Measurements from ENCODE around the gene LGALS12.
A peak's percentile ranks its signal among the peaks of the same experiment; 100 is the strongest.
"Not testable (repeated sequence)": the region's sequence is repeated elsewhere in the genome, so short reads cannot be mapped to it uniquely, and the experiment has no call there.

LGALS12 gene

DNA sequence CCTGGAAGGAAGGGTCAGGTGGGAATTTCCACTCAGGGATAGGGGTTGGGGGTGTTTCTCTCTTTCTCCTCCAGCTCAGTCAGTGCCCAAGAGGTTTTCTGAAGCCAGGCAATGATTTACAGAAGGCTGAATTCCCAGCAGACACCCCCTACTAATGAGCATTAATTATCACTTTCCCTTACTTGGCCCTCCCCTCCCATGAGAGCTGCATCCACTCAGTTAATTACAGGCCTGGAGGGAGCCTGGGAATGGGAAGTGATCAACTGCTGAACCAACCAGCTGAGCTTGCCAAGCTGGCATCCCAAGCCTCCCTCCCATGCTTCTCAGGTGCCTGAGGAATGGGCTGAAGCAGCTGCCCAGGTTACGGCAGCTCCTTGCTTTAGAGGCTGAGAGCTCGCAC, 992 bp downstream of the LGALS12 start:
- DNase-seq, result no peak

DNA sequence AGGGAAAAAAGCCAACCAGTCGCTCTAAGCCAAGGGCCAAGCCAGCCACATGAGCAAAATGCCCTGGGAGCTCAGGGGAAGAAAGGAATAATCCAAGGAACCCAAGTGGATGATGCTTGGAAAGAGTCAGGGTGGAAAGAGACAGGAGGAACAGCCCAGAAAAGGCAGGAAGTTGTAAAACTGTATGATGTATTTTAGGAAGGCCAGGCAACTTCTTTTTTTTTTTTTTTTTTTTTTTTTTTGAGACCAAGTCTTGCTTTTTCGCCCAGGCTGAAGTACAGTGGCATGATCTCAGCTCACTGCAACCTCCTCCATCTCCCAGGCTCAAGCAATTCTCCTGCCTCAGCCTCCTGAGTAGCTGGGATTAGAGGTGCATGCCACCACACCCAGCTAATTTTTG, 1.6 kb downstream of the LGALS12 start:
- DNase-seq, result no peak

DNA sequence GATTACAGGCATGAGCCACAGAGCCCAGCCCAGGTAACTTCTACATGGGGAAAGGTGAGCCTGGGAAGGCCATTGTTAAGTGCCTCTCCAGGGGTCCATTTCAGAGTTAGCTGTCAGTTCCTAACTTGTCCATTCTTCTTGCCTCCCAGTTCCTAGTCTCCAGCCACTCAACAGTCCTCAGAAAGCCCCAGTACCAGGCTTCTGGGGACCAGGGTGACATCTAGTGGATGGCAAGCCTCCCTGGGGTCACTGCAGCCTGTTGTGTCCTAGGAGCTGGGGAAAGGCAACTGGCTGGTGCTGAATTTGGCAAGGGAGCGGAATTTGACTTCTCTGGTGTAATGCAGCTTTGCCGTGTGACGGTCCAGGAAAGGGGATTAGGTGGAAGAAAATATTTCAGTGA, 2.1 kb downstream of the LGALS12 start:
- DNase-seq, result no peak

DNA sequence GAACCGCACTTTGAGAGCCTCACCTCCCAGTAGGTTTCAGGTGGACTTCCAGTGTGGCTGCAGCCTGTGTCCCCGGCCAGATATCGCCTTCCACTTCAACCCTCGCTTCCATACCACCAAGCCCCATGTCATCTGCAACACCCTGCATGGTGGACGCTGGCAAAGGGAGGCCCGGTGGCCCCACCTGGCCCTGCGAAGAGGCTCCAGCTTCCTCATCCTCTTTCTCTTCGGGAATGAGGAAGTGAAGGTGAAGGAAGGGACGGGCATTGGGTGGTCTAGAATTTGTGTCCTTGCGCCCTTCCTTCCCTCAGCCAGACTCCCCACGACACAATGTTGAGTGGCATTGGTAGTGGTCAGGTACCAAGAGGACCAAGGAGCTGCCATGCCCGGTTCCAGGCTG, 2.9 kb downstream of the LGALS12 start:
- DNase-seq, result no peak

DNA sequence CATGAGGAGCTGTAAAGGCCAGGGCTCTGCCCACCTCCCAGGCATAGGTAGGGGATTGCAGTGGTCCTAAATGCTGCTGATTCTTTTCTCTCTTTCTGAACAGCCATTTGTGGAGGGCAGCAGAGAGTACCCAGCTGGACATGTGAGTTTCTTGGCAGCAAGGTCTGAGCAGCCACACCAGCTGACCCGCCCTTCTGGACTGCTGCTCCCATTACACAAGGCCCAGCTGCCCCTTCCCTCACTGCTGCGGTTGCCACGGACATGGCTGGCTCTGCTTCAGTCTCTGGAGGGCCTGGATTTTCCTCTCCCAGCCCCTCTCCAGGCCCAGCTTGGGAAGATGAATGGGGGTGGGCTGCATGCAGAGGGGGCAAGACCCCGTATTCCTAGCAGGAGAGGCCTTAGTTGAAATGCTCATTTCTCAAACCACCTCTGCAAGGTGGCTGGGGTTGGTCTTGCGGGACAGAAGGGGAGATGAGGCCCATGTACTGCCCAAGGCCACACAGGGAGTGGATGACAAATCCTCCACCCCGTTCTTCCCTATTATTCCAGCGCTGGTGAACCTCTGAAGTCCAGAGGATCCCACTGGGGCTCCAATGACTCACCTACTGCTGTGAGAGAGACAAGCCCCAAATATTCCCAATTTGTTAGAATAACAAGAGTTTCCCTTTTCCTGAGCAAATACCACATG, 4.6 kb downstream of the LGALS12 start:
- DNase-seq, result no peak

DNA sequence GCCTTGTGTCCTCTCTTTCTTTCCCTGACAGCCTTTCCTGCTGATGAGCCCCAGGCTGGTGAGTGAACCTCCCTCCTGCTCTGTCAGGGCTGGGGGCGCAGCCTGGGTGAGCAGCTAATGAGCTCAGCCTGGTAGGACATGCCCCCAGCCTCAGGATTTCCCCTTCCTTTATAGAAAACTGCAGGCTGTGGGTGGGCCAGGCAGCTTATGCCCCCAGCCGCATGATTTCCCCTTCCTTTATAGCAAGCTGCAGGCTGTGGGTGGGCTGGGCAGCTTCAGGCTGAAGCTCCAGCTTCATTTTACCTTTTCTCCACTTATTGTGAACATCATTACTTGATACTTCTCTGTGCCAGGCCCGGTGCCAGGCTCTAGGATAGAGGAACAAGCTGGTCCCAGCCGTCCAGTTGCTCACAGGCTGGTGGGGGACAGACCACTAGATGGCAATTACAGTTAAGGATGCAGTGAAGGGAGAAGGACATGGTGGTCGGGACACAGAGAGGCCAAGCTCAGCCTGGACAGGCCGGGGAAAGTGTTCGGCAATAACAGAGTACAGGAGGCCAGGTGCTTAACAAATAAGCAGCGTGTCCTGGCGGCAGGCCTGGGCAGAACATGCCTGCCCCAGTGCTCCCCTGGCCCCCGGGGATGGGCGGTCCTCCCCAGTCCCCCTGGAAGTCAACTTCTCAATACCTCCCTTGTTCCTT, 5.3 kb downstream of the LGALS12 start:
- DNase-seq, result no peak

DNA sequence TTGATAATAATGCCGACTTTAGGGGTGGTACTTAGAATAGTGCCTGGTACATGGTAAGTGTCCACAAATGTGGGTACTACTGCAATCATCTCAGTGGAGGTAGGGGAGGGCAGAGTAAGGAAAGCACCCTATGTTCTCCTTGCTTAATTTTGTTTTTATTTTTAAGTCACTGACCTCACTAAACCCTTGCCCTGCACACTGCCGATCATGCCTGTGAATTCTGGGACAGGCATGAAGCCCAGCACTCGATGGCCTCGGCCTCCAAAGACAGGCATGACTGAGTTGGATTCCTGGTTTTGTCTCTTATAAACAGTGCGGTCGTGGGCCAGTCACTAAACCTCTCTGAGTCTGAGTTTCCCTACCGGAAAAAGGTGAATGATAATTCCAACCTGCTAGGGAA, 6.9 kb downstream of the LGALS12 start:
- DNase-seq, result no peak

DNA sequence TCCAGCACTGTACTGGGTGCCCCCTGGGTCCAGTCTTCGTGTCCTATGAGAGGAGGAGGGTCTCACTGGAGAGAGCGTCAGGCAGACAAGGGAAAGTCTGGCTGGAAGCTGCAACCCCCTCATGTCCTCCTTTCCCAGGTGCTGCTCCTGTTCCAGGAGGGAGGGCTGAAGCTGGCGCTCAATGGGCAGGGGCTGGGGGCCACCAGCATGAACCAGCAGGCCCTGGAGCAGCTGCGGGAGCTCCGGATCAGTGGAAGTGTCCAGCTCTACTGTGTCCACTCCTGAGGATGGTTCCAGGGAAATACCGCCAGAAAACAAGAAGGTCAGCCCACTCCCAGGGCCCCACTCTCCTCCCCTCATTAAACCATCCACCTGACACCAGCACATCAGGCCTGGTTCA, 10.2 kb downstream of the LGALS12 start:
- no peak for DNase-seq

DNA sequence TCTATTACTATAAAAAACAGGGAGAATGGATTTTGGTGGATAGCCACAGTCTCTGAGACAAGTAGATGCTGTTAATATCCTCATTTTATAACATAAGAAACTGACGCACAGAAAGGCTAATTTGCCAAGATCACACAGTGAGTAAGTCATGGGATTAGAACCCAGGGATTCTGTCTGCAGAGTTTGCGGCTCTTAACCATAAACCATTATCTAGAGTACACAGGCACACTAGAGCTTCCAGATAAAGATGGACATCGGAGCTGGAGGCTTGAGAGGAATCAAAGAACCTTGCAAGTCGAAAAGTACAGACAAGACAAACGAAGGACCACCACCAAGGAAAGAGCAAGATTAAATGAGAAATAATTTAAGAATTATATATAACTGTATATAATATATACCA, 11.3 kb downstream of the LGALS12 start:
- no peak for DNase-seq

DNA sequence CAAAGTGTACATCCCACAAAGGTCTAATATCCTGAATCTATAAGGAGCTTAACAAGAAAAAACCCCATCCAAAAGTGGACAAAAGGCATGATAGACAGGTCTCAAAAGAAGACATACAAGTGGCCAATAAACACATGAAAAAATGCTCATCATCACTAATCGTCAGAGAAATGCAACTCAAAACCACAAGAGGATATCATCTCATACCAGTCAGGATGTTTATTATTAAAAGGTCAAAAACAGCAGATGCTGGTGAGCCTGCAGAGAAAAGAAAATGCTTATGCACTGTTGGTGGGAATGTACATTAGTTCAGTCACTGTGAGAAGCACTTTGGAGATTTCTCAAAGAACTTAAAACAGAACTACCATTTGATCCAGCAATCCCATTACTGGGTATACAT, 12.7 kb downstream of the LGALS12 start:
- DNase-seq, result no peak

DNA sequence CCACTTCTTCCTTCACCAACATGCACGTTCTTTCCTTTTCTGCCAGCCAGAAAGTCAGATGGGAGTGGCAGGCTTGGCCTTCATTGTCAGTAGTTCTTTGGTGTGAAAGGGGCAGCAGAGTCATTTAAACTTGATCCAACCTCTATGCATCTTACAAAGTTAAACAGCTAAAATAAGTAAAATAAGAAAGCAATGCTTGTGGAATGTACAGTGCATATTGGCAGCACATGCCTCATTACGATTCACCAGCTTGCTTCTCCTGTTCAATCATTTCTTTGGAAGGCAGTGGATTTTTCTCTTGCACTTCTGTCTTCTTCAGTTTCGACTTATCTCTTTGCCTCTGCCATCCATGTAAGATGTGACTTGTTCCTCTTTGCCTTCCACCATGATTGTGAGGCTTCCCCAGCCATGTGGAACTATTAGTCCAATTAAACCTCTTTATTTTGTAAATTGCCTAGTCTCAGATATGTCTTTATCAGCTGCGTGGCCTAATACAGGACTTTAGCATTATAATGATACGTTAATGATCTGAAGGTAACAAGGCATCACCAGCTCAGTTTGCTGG, 14.8 kb downstream of the LGALS12 start:
- no peak for DNase-seq

DNA sequence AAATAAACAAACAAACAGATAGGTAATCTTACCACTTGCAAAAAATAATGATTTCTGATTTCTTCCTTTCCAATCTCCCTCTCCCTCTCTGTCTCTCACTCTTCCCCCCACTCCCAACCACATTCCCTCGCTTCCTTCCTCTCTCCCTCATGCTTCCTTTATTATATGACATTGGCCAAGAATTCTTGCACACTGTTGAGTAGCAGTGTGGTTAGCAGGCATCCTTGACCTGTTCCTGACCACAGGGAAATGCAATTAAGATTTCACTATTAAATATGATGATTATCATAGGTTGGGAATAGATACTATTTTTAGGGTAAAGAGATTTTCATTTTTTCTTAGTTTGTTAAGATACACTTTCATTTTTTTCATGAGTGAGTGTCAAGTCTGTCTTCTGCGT, 16.0 kb downstream of the LGALS12 start:
- no peak for DNase-seq

DNA sequence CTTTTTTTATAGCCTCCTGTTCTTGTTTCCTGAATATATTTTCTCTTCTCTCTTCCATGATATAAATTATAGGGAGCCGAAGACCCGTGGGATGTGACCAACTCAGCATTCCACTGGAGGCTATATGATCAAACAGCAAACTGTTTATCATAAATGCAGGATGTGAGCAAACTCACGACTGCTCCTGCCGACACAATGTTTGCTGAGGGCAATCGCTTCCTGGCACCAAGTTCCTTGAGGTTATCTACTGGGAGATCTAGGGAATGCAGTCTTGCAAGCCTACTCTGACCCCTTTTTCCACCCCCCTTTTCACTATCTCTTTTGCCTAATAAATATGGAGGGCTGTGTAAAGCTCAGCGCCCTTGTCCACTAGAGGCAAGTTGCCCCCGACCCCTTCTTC, 17.3 kb downstream of the LGALS12 start:
- no peak for DNase-seq

DNA sequence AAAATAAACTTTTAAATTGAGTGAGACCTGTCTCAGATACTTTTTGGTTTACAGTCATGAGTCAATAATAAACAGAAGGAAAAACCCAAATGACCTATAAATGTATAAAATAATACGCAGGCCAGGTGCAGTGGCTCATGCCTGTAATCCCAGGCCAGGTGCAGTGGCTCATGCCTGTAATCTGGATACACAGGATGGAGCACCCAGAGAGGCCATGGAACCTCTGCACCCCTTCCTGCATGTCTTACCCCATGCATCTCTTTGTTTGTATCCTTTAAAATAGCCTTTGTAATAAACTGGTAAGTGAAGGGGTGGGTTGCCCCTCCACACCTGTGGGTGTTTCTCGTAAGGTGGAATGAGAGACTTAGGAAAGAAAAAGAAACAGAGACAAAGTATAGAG, 21.8 kb downstream of the LGALS12 start:
- no peak for DNase-seq

DNA sequence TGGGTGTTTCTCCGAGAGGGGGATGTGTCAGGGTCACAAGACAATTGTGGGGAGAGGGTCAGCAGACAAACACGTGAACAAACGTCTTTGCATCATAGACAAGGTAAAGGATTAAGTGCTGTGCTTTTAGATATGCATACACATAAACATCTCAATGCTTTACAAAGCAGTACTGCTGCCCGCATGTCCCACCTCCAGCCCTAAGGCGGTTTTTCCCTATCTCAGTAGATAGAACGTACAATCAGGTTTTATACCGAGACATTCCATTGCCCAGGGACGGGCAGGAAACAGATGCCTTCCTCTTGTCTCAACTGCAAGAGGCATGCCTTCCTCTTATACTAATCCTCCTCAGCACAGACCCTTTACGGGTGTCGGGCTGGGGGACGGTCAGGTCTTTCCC, 22.3 kb downstream of the LGALS12 start:
- not testable (repeated sequence) for DNase-seq

DNA sequence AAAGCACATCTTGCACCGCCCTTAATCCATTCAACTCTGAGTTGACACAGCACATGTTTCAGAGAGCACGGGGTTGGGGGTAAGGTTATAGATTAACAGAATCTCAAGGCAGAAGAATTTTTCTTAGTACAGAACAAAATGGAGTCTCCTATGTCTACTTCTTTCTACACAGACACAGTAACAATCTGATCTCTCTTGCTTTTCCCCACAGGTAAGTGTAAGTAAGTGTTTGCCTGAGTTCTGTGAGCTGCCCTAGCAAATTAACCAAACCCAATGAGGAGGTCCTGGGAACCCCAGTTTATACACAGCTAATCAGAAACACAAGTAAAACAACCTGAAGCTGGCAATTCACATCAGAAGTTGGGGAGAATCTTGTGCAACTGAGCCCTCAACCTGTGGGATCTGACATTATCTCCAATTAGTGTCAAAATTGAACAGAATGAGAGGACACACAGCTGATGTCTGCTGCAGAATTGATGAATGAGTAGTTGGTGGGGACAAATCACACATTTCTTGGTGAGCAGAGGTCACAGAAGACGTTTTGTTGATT, 22.9 kb downstream of the LGALS12 start:
- DNase-seq, result not testable (repeated sequence)

DNA sequence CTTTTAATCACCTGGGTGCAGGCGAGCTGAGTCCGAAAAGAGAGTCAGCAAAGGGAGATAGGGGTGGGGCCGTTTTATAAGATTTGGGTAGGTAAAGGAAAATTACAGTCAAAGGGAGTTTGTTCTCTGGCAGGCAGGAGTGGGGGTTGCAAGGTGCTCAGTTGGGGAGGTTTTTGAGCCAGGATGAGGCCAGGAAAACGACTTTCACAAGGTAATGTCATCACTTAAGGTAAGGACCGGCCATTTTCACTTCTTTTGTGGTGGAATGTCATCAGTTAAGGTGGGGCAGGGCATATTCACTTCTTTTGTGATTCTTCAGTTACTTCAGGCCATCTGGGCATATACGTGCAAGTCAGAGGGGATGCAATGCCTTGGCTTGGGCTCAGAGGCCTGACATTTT, 23.5 kb downstream of the LGALS12 start:
- not testable (repeated sequence) for DNase-seq

DNA sequence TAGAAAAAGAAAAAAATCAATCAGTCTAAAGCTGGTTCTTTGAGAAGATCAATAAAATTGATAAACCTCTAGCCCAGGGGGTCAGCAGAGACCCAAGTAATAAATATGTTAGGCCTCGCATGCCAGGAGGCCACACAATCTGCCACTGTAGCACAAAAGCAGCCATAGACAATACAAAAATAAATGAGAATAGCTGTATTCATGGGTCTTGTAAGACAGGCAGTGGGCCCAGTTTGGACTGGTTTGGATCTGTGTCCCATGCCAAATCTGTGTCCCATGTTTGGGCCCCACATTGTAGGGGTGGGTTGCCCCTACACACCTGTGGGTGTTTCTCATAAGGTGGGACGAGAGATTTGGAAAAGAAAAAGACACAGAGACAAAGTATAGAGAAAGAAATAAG, 24.1 kb downstream of the LGALS12 start:
- DNase-seq, result no peak

DNA sequence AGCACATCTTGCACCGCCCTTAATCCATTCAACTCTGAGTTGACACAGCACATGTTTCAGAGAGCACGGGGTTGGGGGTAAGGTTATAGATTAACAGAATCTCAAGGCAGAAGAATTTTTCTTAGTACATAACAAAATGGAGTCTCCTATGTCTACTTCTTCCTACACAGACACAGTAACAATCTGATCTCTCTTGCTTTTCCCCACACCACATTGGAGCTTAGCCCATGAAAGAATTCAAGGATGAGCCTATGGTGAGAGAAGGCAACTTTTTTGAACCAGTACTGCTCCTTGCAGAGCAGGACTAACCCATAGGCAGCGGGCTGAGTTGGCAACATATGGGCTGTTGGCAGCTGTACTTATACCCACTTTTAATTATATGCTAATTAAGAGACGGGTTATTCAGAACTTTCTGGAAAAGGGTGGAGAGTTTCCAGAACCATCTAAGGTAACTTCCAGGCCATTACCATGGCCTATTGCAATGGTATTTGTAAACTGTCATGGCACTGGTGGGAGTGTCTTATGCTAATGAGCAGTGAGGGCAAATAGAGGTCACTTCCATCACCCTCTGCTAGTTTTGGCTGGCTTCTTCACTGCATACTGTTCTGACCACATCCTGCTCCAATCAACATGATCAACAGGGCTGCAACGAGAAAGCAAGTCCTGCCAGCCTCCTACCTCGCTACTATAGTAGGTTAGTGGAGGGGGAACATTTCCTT, 25.3 kb downstream of the LGALS12 start:
- peak; percentile 58 for DNase-seq

DNA sequence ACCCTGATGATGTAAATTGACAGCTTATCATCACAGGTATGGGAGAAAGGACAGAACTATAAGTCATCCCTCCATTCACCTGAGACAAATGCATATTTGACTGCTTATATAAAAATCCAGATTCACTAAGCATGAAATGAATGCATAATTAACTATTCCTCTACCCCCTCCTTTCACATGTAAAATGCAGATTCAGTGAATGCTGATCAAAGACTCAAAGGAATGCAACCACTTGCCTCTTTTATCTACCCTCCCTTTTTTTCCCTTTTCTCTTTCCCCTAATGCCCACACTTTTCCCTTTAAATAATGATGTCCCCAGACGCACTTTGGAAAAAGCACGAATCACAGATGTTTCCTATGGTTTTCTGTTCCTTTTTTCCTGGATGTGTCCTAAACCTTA, 26.2 kb downstream of the LGALS12 start:
- no peak for DNase-seq

DNA sequence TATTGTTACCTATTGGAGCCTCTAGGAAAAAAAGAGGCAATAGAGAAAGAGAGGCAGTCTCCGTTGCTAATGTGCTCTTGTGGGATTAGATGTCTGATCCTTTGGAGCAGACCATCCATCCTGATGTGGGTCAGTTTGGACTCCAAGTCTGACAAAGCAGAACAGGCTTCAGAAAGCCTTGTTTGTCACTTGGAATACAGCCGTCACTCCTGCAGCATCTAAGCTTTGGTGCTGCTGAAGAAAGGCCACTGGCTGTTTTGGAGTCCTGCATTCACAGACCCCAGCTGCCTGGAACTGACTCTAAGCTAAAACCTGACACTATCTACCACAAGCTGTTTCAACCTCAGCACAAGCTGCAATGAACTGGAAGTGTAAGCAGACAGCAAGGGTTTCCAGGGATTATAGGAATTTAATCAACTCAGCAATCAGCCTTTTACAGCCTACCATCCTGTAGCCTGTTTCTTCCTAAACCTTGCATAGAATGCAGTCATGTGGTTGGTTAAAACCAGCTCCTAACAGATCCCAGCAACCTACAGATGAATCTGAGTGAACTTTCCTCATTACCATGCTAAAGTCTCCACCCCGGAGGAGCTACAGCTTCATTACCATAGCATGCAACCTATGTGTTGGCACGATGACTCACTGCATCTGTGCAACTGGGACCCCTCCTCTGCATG, 27.1 kb downstream of the LGALS12 start:
- peak; percentile 51 for DNase-seq

DNA sequence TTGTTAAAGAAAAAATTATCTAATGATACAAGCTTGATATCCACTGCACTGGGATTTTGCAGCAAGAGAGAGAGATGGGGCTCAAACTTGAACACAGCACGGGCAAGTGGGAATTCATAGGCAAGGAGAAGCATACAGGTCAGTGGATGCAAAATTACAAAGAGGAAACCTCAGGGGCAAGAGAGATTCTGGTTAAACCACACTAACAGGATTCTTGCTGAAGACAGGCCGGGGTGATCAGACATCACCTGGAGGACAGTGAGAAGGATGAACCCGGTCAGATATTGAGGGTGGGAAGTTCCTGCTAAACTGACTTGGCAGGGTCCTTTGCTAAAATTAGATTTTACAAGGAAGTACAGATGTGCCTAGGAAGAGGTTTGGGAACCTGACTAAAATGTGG, 28.2 kb downstream of the LGALS12 start:
- no peak for DNase-seq

DNA sequence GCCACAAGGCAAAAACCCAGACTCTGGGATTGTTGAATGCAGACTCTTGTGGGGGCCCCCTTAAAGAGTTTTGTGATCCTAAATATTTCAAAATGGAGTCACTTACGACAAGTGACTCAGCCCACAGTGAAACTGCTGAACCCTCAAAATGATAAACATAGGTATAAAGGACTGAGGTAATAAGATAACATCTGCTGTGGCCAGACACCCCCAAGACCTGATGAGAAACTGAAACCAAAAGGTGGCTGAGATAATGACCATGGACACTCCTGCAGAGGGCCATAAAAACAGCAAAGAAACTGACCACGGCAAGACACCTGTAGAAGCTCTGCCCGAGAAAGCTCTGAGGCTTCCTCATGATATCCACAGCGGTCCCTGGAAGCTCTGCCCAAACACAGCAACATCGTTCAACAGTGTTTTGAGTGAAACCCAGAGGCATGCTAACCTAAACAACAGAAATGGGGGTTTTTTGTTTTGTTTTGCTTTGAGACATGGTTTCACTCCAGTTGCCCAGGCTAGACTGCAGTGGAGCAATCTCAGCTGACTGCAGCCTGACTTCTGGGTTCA, 29.1 kb downstream of the LGALS12 start:
- DNase-seq, result no peak

All from activated CD8-positive, alpha-beta memory T cell treated with anti-CD3 and anti-CD28 coated beads for 24 hours (primary cell).